Left lobe of liver (tissue), 2 donors: ENCODE measurements around the gene ETV2. TPM values are rescaled to one million over a fixed set of nuclear protein-coding genes. Genes with fewer than 3 reads are reported as not detected.

Experiments
- ATAC-seq: fragments of 200-7000 bp; cut with Tn5 transposase; one replicate; pipeline ENCODE4 v1.9.1; 2020; ENCODE audit warnings: mild to moderate bottlenecking, moderate library complexity
- DNase-seq: peaks from one replicate; pipeline ENCODE4 v3.0.0-alpha.2; 2020; ENCODE audit warnings: low spot score
- total RNA-seq: library from RNA; stranded (reverse); gene quantifications from one replicate; pipeline ENCODE4 v1.2.1, GENCODE V29; 2021
- donor health status: DM: no; HTN: no; CAD: no; lungs with moderate emphysema.
- donor health status: DM: no; HTN: yes; CAD: no.

ETV2 gene
- total RNA-seq, 1 donor from 2014 or later = 0.48 TPM

DNA sequence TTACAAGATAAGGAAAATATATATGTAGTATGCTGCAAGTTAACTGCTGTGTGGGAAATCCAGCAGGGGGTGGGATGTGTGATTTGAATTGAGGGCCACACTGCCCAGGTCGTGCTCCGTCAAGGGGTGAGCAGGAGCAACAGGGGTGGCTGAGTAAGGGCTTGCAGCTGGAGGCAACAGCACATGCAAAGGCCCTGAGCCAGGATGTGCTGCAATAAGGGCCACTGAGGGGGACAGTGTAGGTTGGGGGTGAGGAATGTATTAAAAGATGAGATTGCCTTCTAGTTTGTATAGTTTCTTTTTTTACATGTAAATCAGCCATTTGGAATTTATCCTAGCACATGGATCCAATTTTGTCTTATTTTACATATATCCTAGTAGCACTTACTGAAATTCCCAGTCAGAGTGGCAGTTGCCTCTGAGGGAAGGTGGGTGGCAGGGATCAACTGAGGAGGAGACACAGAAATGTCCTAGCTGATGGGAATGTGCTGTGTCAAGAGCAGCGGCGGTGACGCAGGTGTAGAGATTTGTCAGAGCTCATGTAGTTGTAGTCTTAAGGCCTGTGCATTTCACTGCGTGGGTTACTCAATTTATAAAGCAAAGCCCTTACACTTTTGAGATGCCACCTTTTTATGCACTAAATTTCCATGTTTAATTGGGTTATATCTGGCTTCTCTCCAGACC, 18.1 kb upstream of the ETV2 start:
- ATAC-seq = no peak
- no peak for DNase-seq

DNA sequence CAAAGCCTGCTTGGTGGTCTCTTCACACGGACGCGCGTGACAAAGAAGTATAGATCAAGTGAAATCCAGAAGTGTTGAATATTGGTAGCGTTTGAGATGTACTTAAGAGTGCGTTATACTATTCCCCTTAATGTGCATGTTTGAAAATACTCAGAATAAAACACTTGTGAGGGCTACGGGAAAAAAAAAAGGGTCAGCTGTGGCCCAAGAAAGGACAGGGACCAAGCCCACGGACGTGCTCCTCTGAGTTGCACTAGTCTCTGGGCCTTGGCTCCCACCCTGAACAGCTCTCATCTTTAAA, 13.3 kb upstream of the ETV2 start:
- DNase-seq (no peak), ATAC-seq (no peak)

DNA sequence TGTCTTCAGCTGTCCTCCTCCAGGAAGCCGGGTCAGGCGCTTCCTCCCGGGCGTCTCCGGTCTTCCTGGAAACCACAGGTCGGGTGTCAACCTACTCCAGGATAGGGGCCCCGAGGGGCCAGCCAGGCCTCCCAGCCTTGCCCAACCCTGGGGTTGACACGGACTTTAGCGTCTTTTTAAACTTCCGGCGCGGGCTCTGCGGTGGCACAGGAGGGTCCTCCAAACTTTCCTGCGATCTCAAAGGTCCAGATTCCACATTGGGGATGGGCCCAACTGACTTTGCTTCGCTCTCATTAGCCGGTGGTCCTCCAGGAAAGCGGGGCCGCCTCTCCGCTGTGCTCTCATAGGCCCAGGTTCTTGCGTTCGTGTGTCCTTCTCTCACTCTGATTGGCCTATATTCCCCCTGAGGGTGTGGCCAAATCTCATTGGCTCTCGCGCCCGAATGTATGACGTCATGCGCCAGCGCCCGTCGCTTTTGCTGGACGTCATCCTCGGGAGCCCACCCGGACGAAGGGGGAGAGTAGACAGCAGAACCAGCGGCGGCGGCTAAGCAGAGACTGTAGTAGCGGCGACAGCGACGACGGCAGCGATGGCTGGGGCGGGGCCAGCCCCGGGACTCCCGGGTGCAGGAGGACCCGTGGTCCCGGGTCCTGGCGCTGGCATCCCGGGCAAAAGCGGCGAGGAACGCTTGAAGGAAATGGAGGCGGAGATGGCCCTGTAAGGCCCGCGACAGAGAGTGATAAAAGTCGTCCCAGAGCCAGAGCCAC, 12.8 kb upstream of the ETV2 start, which contains the start of gene RBM42:
Gene RBM42 (plus strand): TSS at position 472 of the 767 bp plus-strand sequence. CDS start 118 bp downstream, at position 590.
- DNase-seq (peak; percentile 97), ATAC-seq (peak; percentile 99)

DNA sequence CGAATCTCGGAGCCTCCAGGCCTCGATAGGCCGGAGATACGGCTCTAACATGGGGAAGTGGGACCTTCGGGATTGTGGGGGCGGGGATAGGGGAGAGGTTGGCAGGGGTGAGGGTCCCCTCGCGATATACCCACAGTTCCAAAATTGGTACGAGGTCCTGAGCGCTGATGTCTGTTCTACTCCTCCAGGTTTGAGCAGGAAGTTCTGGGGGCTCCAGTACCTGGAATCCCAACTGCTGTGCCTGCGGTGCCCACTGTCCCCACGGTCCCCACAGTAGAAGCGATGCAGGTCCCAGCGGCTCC, 12.3 kb upstream of the ETV2 start:
- no peak for DNase-seq
- no peak for ATAC-seq

- ATAC-seq = no peak
- no peak for DNase-seq
These were observed 7.7 kb upstream of the ETV2 start for GRCh38 chr19:35633727-35634440.

DNA sequence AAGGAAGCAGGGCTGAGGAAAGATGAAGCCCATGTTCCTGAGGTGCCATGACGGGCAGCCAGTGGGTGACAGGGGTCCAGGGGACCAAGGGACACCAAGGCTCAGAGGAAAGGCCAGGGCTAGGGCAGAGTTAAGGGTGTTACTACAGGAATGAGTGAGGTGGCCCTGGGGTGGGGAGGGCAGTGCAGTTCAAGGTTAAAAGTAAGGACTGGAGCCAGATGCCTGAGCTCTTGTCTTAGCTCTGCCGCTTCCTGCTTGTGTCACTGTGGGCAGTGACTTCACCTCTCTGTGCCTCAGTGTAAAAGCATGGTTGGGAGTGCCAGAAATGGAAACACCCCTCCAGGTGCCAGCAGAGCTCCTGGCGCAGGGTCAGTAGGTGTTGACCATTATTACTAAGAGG, 4.9 kb upstream of the ETV2 start:
- DNase-seq (no peak), ATAC-seq (no peak)

DNA sequence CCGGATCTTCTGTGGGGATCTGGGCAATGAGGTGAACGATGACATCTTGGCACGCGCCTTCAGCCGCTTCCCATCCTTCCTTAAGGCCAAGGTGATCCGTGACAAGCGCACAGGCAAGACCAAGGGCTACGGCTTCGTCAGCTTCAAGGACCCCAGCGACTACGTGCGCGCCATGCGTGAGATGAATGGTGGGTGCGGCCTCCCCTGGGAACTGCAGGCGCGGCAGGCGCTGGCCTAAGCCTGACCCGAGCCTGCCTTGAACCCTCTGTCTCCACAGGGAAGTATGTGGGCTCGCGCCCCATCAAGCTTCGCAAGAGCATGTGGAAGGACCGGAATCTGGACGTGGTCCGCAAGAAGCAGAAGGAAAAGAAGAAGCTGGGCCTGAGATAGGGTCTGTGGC, 4.4 kb upstream of the ETV2 start:
- no peak for DNase-seq
- no peak for ATAC-seq

- DNase-seq = no peak
- ATAC-seq = no peak
These were observed 2.3 kb upstream of the ETV2 start for GRCh38 chr19:35639321-35639639.

- no peak for ATAC-seq
These were observed 1.7 kb upstream of the ETV2 start for GRCh38 chr19:35639863-35640262.

DNA sequence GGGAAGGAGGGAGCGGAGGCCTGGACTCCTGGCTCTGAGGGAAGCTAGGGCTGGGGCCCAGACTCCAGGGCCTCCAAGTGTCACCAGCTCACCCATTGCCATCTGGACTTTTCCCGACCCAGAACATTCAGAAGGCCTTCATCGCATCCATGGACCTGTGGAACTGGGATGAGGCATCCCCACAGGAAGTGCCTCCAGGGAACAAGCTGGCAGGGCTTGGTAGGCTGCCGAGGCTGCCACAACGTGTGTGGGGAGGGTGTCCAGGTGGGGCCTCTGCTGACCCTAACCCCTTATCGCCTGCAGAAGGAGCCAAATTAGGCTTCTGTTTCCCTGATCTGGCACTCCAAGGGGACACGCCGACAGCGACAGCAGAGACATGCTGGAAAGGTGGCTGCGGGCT, 767 bp downstream of the ETV2 start:
- ATAC-seq (no peak), DNase-seq (no peak)

More at GRCh38 chr19:35639863-35640262, 1.7 kb upstream of the ETV2 start:
- no peak for DNase-seq

- peak; percentile 62 for DNase-seq
These were observed 1.3 kb downstream of the ETV2 start for GRCh38 chr19:35642798-35643254.

GRCh38 chr19:35643255-35644205, 2.0 kb downstream of the ETV2 start:
- ATAC-seq = peak; percentile 71
- peak; percentile 88 for DNase-seq

More at GRCh38 chr19:35642798-35643254, 1.3 kb downstream of the ETV2 start:
- no peak for ATAC-seq

DNA sequence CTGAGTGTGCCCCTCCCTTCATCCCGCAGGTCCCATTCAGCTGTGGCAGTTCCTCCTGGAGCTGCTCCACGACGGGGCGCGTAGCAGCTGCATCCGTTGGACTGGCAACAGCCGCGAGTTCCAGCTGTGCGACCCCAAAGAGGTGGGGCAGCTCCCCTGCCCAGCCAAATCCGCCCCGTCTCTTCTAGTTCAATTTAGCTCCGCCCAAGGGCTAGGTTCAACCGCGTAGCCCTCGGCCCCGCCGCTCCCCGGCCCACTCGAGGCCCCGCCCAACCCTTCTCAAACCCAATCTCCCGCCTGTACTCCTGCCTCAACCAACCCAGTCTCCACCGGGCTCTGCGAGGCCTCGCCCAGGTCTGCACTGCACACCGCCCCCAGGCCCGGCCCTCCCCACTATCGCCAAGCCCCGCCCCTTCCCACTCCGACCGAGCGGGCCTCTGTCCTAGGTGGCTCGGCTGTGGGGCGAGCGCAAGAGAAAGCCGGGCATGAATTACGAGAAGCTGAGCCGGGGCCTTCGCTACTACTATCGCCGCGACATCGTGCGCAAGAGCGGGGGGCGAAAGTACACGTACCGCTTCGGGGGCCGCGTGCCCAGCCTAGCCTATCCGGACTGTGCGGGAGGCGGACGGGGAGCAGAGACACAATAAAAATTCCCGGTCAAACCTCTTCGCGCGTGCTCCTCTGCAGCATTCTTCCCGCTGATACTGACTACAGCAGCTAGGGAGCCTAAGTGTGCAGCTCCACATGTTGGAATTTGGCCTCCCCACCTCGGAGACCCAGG, 2.9 kb downstream of the ETV2 start:
- ATAC-seq = peak; percentile 84
- DNase-seq = peak; percentile 97

DNA sequence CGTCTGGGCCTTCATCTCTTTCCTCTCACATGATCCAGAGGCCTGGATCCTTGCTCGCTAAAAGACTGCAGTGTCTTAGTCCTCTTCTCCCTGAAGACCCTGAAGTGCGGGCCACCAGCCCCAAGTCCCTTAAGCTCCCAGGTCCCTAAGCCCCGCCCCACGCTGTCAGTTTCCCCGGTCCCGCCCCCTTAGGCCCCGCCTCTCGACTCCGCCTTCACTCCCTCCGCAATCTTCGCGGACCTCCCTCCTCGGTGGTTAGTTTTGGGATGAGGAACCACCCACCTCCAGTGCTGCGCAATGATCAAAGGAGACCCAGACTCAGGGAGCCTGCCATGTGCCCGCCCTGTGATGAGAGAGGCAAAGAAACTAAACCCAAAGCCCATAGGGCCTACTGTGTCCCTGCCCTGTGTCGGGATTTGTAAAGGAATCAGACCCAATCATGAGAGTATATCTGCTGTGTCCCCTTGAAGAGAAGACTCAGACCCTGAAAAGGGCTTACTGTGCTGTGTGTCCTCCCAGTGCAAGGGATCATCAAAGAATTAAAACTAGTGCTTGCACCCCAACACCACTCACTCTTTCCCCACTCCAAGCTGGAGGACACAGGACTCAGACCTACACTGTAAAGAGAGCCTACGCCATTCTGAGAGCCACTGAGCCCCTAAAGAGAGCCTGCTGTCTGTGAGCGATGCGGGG, 3.6 kb downstream of the ETV2 start:
- DNase-seq = peak; percentile 78
- ATAC-seq = peak; percentile 21

DNA sequence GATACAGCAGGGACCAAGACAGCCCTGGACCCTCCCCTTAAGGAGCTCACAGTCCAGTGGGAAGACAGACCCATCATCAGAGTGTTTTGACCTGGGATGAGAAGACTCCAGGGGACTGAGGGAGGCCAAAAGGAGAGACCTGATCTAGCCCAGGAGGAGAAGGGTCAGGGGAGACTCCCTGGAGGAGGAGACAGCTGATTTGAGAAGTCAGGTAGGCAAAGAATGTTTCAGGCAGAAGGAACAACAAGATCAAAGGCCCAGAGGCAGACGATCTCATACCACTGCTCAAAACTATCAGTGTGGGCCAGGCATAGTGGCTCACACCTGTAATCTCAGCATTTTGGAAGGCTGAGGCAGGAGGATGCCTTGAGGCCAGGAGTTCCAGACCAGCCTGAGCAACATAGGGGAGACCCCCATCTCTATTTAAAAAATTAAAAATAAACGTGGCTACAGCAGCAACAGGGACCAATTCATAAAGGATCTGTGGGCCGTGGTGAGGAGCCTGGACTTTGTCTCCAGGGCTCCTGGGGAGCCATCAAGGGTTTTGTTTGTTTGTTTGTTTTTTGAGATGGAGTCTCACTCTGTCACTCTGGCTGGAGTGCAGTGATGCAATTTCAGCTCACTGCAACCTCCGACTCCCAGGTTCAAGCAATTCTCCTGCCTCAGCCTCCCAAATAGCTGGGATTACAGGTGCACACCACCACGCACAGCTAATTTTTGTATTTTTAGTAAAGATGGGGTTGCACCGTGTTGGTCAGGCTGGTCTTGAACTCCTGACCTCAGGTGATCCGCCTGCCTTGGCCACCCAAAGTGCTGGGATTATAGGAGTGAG, 4.4 kb downstream of the ETV2 start:
- no peak for ATAC-seq
- no peak for DNase-seq

DNA sequence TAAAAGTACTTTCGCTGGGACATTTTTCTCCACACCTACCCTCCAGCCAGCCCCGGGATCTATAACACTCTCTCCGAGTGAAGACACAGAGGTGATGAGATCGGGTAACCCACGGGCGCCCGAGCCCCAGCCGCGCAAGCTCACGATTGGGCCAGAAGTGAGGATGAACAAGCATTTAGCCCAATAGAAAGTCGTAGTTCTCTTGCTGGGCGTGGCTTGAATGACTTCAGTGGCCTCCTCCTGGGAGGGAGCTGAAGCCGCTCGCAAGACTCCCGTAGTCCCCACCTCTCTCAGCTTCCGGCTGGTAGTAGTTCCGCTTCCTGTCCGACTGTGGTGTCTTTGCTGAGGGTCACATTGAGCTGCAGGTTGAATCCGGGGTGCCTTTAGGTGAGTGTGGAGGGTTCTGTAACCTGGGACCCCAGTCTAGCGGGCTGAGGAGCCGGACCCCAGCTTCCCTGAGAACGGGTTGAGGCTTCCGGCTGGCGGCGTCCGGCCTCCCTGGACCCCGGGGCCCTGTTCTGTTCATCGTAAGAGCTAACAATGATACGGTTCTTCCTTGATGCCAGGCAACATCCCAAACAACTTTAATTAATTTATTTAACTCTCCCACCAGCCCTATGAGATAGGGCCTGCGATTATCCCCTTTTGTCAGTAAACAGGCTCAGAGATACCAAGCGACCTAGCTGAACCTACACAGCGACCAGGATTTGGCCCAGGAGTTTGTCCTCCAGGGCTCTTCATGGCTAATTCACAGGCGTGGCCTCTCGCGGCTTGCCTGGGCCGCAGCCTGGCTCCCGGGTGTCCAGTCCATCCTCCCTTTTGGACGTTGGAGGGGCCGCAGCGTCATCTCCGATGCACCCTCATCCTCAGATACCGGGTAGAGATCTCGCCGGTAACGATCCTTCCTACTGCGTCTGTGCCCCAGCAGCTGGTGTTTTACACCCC, 6.7 kb downstream of the ETV2 start, which contains the start of gene COX6B1:
Gene COX6B1 (plus strand): TSS at position 307 of the 945 bp plus-strand sequence. CDS start 2,921 bp downstream, outside the sequence.
- peak; percentile 72 for ATAC-seq
- DNase-seq = peak; percentile 94

DNA sequence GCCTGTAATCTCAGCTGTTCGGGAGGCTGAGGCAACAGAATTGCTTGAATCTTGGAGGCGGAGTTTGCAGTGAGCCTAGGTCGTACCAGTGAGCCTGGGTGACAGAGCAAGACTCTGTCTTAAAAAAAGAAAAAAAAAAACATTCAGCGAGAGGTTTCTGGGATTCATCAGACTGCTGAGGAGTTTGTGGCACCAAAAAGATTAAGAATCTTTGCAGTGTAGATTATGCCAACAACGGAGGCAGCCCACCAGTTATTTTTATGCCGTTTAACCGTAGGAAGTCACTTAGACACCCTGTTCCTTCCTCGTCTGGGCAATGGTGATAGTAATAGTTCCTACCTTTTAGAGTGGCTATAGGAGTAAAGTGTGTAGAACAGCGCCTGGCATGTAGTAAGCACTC, 9.0 kb downstream of the ETV2 start:
- ATAC-seq = no peak

More for the DNA sequence above, 9.0 kb downstream of the ETV2 start:
- DNase-seq = no peak
